Activated gamma-delta T cell (primary cell): ENCODE data around the gene MBL2.

Experiments
- DNase-seq: peaks from one replicate; lab custom pipeline; 2025; lab: John Stamatoyannopoulos, UW

The MBL2 gene

DNA sequence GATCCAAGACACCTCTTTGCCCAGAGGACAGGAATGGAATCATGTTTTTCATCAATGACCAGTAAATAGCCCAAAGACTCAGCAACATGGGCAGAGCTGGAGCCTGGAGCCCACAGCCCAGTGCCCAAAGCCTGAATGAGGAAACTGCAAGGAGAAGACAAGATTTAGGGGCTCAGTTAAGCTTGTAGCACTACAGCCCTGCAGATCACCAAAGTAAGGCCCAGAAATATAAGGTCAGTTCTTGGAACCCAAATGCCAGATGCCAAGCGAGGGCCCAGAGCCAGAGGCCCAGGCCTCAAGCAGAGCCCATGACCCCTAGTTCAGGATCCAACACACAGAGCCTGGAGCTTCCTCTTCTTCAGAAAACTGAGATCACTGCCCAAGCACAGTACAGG, 32.4 kb downstream of the MBL2 start:
- DNase-seq: no peak

DNA sequence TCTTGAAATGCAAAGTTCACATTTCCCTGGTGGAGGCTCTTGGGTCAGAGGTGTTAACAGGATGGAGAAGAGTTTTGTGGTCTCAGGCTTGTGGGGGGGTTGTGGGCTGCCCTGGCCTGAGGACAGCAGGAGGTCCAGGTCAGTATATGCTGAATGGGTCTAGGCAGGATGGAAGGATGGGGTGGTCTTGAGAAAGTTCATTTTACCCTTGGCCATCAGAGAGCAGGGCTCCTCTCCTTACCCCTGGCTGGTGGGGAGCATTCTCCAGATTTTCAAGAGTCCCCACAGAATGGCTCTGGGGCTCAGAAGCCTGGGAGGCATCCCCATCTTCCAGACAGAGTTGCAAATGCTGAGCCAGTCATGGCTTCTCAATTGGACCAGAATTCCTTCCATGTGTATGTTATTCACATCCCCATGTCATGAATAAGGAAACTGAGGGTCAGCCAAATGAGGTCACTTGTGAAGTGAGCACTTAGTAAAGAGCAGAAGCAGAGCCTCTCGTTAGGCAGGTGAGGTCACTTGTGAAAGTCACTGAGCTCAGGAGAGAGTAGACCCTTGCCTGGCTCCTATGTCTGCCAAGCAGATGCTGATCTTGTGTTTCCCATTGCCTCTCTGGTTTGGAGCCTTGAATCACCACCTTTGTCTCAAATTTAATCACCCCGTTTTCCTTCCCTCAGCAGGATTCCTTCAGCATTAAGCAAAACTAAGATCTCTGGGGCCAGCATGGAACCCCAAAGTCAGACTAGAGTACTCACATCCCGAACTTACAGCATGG, 33.0 kb downstream of the MBL2 start:
- no peak for DNase-seq

DNA sequence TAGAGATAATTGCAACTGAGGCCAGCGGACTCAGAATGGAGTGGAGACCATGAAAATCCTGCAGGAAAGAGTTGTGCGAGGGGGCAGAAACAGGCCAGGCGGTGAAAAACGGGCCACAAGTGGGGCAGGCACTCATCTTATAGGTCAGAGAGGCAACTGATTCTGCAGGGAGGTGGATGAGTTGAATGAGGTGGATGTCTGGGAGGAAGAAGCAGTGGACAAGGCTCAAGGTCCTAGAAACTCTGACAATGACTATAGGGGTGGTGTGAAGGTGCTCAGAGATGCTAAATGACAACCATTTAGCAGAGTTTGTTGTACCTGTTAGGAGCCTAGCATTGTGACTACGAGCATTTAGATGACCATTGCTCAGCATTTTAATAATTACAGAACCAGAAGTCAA, 33.6 kb downstream of the MBL2 start:
- DNase-seq: no peak

DNA sequence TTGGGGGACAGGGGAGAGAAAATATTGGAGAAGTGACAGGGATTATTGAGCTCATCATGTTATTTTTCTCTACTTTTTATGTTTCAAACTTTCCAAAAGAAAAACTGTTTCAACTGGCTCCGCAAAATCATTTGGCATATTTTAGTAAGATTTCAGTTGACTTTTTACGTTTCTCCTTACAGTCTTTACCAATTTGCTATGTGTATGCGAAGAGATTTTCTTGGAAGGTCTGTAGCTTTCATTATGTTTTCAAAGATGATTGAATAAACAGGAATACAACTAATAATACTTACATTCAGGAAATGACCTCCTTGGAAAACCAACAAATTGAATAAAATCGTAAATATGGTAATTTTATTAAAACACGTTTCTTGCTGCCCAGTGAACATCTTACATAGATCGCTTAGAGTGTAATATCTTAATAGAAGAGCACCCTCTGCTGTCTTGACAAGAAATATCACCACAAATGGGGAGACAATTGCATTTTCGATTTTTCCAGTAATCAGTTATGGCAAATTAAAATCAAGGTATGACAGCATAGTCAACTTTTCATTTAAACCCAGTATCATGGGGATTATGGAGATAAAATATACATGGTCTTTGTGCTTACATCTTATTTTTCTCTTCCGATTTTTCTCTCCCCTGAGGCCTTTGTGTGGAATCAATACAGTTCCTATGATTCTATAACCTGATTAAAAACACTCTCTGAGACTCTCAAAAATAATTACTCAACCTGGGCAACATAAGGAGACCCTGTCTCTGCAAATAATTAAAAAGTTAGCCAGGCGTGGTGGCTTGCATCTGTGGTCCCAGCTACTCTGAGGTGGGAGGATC, 43.1 kb downstream of the MBL2 start:
- no peak for DNase-seq

DNA sequence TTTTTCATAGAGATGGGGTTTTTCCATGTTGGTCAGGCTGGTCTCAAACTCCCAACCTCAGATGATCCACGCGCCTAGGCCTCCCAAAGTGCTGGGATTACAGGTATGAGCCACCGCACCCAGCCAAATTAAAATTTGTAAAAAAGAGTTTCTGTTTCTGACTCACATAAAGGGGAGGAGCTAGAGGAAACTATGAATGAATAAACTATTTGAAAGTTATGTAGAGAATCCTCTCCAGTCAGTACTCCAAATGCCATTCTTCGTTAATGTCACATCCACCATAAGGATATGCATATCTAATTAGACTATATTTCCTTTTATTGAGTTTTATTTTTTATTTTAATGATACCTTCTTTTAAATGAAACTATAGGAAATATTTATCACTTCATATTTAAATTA, 52.6 kb downstream of the MBL2 start:
- no peak for DNase-seq
